ENCODE measurements around the gene ARF3. TPM values are rescaled to one million over a fixed set of nuclear protein-coding genes. Genes with fewer than 3 reads are reported as not detected.
A peak's percentile ranks its signal among the peaks of the same experiment; 100 is the strongest.

Gene ARF3
- total and polyA plus RNA-seq, 8 donors = 34.7 to 56.5 (median 42.5) TPM

GRCh38 chr12:48952691-48953090, 4.6 kb downstream of the ARF3 start:
- 86 to 92% (median 90%) methylated on average over 4 of the region's 4 CpGs for whole genome bisulfite sequencing, 5 donors
- TF ChIP-seq EP300 (IDR thresholded peaks at IDR 0.05) (no peak), POLR2A (IDR thresholded peaks at IDR 0.05) (no peak), POLR2AphosphoS5 (IDR thresholded peaks at IDR 0.05) (no peak)
- TF ChIP-seq, protein P1, sequence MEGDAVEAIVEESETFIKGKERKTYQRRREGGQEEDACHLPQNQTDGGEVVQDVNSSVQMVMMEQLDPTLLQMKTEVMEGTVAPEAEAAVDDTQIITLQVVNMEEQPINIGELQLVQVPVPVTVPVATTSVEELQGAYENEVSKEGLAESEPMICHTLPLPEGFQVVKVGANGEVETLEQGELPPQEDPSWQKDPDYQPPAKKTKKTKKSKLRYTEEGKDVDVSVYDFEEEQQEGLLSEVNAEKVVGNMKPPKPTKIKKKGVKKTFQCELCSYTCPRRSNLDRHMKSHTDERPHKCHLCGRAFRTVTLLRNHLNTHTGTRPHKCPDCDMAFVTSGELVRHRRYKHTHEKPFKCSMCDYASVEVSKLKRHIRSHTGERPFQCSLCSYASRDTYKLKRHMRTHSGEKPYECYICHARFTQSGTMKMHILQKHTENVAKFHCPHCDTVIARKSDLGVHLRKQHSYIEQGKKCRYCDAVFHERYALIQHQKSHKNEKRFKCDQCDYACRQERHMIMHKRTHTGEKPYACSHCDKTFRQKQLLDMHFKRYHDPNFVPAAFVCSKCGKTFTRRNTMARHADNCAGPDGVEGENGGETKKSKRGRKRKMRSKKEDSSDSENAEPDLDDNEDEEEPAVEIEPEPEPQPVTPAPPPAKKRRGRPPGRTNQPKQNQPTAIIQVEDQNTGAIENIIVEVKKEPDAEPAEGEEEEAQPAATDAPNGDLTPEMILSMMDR (IDR thresholded peaks at IDR 0.05) = no peak

GRCh38 chr12:48947727-48948126, 9.6 kb downstream of the ARF3 start:
- TF ChIP-seq POLR2AphosphoS5 (IDR thresholded peaks at IDR 0.05) = no peak
- TF ChIP-seq, protein P1 (IDR thresholded peaks at IDR 0.05) = no peak
- no peak for TF ChIP-seq EP300 (IDR thresholded peaks at IDR 0.05)
- TF ChIP-seq POLR2A (IDR thresholded peaks at IDR 0.05) = no peak
- H3K4me3 ChIP-seq = no peak overlapping the region
- DNase-seq = no peak
- no peaks in the 10 kb centered on the region for H3K9me3 ChIP-seq
- 62 to 86% (median 76%) methylated on average over 3 of the region's 3 CpGs for WGBS, 5 donors
- peaks cover 12 to 26% (median 23%) of the 10 kb centered on the region in 4 donors for H3K4me1 ChIP-seq
- H3K27ac ChIP-seq = peak overlapping the region in 2 of 5 donors; percentile 26 to 61
- H3K36me3 ChIP-seq = peaks cover 1 to 28% (median 18%) of the 10 kb centered on the region in 4 donors
- no peaks in the 10 kb centered on the region for H3K27me3 ChIP-seq
- intact Hi-C loops (cut with DNase I; ENCODE audit: low total_unique reads) = no loop called here

More at GRCh38 chr12:48952691-48953090, 4.6 kb downstream of the ARF3 start:
- H3K27me3 ChIP-seq = no peaks in the 10 kb centered on the region
- H3K4me1 ChIP-seq = peaks cover 8 to 40% (median 22%) of the 10 kb centered on the region in 4 donors
- peaks cover 5 to 33% (median 25%) of the 10 kb centered on the region in 4 donors for H3K36me3 ChIP-seq
- intact Hi-C loops (cut with DNase I; ENCODE audit: low total_unique reads) = no loop called here
- H3K9me3 ChIP-seq = no peaks in the 10 kb centered on the region
- no peak for DNase-seq
- H3K27ac ChIP-seq = no peak overlapping the region
- H3K4me3 ChIP-seq = no peak overlapping the region

GRCh38 chr12:48946943-48947342, 10.3 kb downstream of the ARF3 start:
- intact Hi-C loops (cut with DNase I; ENCODE audit: low total_unique reads) = no loop called here
- peaks cover 0 to 26% (median 15%) of the 10 kb centered on the region in 4 donors for H3K36me3 ChIP-seq
- peaks cover 12 to 26% (median 23%) of the 10 kb centered on the region in 4 donors for H3K4me1 ChIP-seq
- DNase-seq = no peak
- 39 to 60% (median 45%) methylated on average over 6 of the region's 6 CpGs for WGBS, 5 donors
- TF ChIP-seq POLR2A (IDR thresholded peaks at IDR 0.05) = no peak
- TF ChIP-seq POLR2AphosphoS5 (IDR thresholded peaks at IDR 0.05) = no peak
- TF ChIP-seq, protein P1 (IDR thresholded peaks at IDR 0.05) = no peak
- TF ChIP-seq EP300 (IDR thresholded peaks at IDR 0.05) = no peak
- H3K27ac ChIP-seq = peak overlapping the region in 2 of 5 donors; percentile 39 to 61
- no peaks in the 10 kb centered on the region for H3K27me3 ChIP-seq
- H3K4me3 ChIP-seq = no peak overlapping the region
- H3K9me3 ChIP-seq = no peaks in the 10 kb centered on the region

DNA sequence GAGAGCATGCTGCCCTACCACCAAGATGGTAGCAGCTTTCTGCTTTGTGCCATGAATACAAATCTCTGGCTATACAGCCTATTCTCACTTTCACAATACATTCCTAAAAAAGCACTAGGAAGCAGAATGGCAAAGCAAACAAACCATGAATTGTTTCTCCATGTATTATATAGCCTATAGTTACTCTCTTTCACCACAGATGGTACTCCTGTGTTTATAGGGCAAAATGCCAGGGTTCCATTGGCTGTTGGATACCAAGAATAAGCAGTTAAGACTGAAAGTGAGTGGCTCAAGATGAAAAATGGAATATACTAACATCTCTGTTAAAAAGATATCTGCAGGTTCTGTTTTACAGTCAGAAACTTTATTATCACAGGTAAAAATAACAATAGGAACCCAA, 11.1 kb downstream of the ARF3 start:
- H3K9me3 ChIP-seq = no peaks in the 10 kb centered on the region
- H3K27ac ChIP-seq = peak overlapping the region in 1 of 5 donors; percentile 39
- no peak for TF ChIP-seq EP300 (IDR thresholded peaks at IDR 0.05)
- no peak for TF ChIP-seq POLR2A (IDR thresholded peaks at IDR 0.05)
- no peak for TF ChIP-seq POLR2AphosphoS5 (IDR thresholded peaks at IDR 0.05)
- TF ChIP-seq, protein P1 (IDR thresholded peaks at IDR 0.05) = no peak
- H3K4me1 ChIP-seq = peaks cover 12 to 26% (median 23%) of the 10 kb centered on the region in 4 donors
- H3K4me3 ChIP-seq = no peak overlapping the region
- H3K27me3 ChIP-seq = no peaks in the 10 kb centered on the region
- intact Hi-C loops (cut with DNase I; ENCODE audit: low total_unique reads) = no loop called here
- no peak for DNase-seq
- H3K36me3 ChIP-seq = peaks cover 0 to 27% (median 19%) of the 10 kb centered on the region in 4 donors
